T-helper 17 cell (primary cell): ENCODE measurements around the gene KLHDC4. TPM values are rescaled to one million over a fixed set of nuclear protein-coding genes. Genes with fewer than 3 reads are reported as not detected.
"Not testable (repeated sequence)": the region's sequence is repeated elsewhere in the genome, so short reads cannot be mapped to it uniquely, and the experiment has no call there.

Experiments
- ATAC-seq: fragments of 150-1000 bp; cut with Tn5 transposase; 2 replicates; pipeline ENCODE4 v1.10.0; 2021; ENCODE audit warnings: mild to moderate bottlenecking, moderate library complexity
- DNase-seq, 3 donors: peaks; one replicate each; pipeline versions ENCODE4 v3.0.0 to v3.0.0-alpha.2; 2020 to 2021
- H3K9me3 ChIP-seq: one replicate; pipeline ENCODE4 v1.7.0; 2013; ENCODE audit warnings: low read length, mild to moderate bottlenecking; ENCODE audit not compliant: control insufficient read depth, poor library complexity, severe bottlenecking
- H3K27ac Mint-ChIP-seq: one replicate; pipeline ENCODE4 v1.8.0; 2022; ENCODE audit warnings: mild to moderate bottlenecking, moderate library complexity, mixed read lengths
- H3K27me3 Mint-ChIP-seq: one replicate; pipeline ENCODE4 v1.8.0; 2022; ENCODE audit warnings: mixed read lengths
- H3K36me3 Mint-ChIP-seq: one replicate; pipeline ENCODE4 v1.8.0; 2022; ENCODE audit warnings: low read depth, mixed read lengths
- H3K4me1 Mint-ChIP-seq: one replicate; pipeline ENCODE4 v1.8.0; 2022; ENCODE audit warnings: mild to moderate bottlenecking, mixed read lengths
- H3K4me3 Mint-ChIP-seq: one replicate; pipeline ENCODE4 v1.8.0; 2022; ENCODE audit warnings: mild to moderate bottlenecking, moderate library complexity, mixed read lengths
- total RNA-seq, 4 donors: library from RNA in 2 of 4; stranded (reverse) in 2 of 4; gene quantifications; one replicate each; pipeline ENCODE4 v1.2.3 and lab custom pipeline; 2022 to 2026

The KLHDC4 gene
- total RNA-seq, 2 donors from 2014 or later = 67.7 to 93.3 TPM

GRCh38 chr16:87729266-87729954 lies 36.4 kb downstream of the KLHDC4 start:
- no peaks in the 10 kb centered on the region for H3K27me3 Mint-ChIP-seq
- ATAC-seq (peak; percentile 40), DNase-seq (no peak)
- peaks cover 9% of the 10 kb centered on the region for H3K4me1 Mint-ChIP-seq
- H3K27ac Mint-ChIP-seq = no peak overlapping the region
- H3K9me3 ChIP-seq = no peaks in the 10 kb centered on the region
- H3K4me3 Mint-ChIP-seq = no peak overlapping the region
- peaks cover 4% of the 10 kb centered on the region for H3K36me3 Mint-ChIP-seq

GRCh38 chr16:87728026-87728425 lies 37.8 kb downstream of the KLHDC4 start:
- no peak for DNase-seq
- no peak for ATAC-seq
- no peak overlapping the region for H3K27ac Mint-ChIP-seq
- H3K4me1 Mint-ChIP-seq = peaks cover 5% of the 10 kb centered on the region
- no peak overlapping the region for H3K4me3 Mint-ChIP-seq
- no peaks in the 10 kb centered on the region for H3K9me3 ChIP-seq
- H3K36me3 Mint-ChIP-seq = peaks cover 4% of the 10 kb centered on the region
- H3K27me3 Mint-ChIP-seq = no peaks in the 10 kb centered on the region

- no peak for ATAC-seq
- Mint-ChIP-seq H3K36me3 (peaks cover 4% of the 10 kb centered on the region), H3K4me1 (peaks cover 6% of the 10 kb centered on the region), H3K27me3 (no peaks in the 10 kb centered on the region), H3K27ac (no peak overlapping the region), H3K4me3 (no peak overlapping the region)
- no peak for DNase-seq
- no peaks in the 10 kb centered on the region for H3K9me3 ChIP-seq
Observed at GRCh38 chr16:87727346-87727745, 38.4 kb downstream of the KLHDC4 start.

GRCh38 chr16:87726577-87726976 lies 39.2 kb downstream of the KLHDC4 start:
- not testable (repeated sequence) for H3K4me1 Mint-ChIP-seq, H3K27ac Mint-ChIP-seq, H3K27me3 Mint-ChIP-seq, H3K36me3 Mint-ChIP-seq, DNase-seq, ATAC-seq, H3K4me3 Mint-ChIP-seq, H3K9me3 ChIP-seq

- no peak overlapping the region for H3K27ac Mint-ChIP-seq
- DNase-seq (no peak), ATAC-seq (no peak)
- no peaks in the 10 kb centered on the region for H3K9me3 ChIP-seq
- no peak overlapping the region for H3K4me3 Mint-ChIP-seq
- H3K4me1 Mint-ChIP-seq = peaks cover 7% of the 10 kb centered on the region
- H3K27me3 Mint-ChIP-seq = no peaks in the 10 kb centered on the region
- peaks cover 4% of the 10 kb centered on the region for H3K36me3 Mint-ChIP-seq
Observed at GRCh38 chr16:87725596-87726235, 40.1 kb downstream of the KLHDC4 start.

- H3K9me3 ChIP-seq = no peaks in the 10 kb centered on the region
- peak; percentile 27 for ATAC-seq
- Mint-ChIP-seq H3K27me3 (no peaks in the 10 kb centered on the region), H3K4me3 (no peak overlapping the region), H3K4me1 (peaks cover 7% of the 10 kb centered on the region), H3K27ac (peak overlapping the region; percentile 51), H3K36me3 (peaks cover 4% of the 10 kb centered on the region)
- DNase-seq = no peak
Observed at GRCh38 chr16:87724490-87725291, 41.1 kb downstream of the KLHDC4 start.

- ATAC-seq = no peak
- Mint-ChIP-seq H3K27me3 (no peaks in the 10 kb centered on the region), H3K36me3 (peaks cover 4% of the 10 kb centered on the region), H3K4me1 (peaks cover 7% of the 10 kb centered on the region), H3K27ac (no peak overlapping the region), H3K4me3 (no peak overlapping the region)
- no peaks in the 10 kb centered on the region for H3K9me3 ChIP-seq
- DNase-seq = no peak
Observed at GRCh38 chr16:87723226-87723623, 42.6 kb downstream of the KLHDC4 start.

GRCh38 chr16:87722590-87723225 lies 43.1 kb downstream of the KLHDC4 start:
- Mint-ChIP-seq H3K27me3 (no peaks in the 10 kb centered on the region), H3K27ac (no peak overlapping the region), H3K36me3 (peaks cover 4% of the 10 kb centered on the region), H3K4me3 (no peak overlapping the region), H3K4me1 (peaks cover 10% of the 10 kb centered on the region)
- ATAC-seq = no peak
- H3K9me3 ChIP-seq = no peaks in the 10 kb centered on the region
- no peak for DNase-seq

GRCh38 chr16:87721622-87722585 lies 43.9 kb downstream of the KLHDC4 start:
- H3K27ac Mint-ChIP-seq = no peak overlapping the region
- H3K36me3 Mint-ChIP-seq = peaks cover 2% of the 10 kb centered on the region
- no peaks in the 10 kb centered on the region for H3K27me3 Mint-ChIP-seq
- DNase-seq = no peak
- H3K9me3 ChIP-seq = no peaks in the 10 kb centered on the region
- H3K4me1 Mint-ChIP-seq = peaks cover 11% of the 10 kb centered on the region
- no peak overlapping the region for H3K4me3 Mint-ChIP-seq
- no peak for ATAC-seq

- Mint-ChIP-seq H3K27ac (no peak overlapping the region), H3K4me1 (peaks cover 16% of the 10 kb centered on the region), H3K36me3 (peaks cover 3% of the 10 kb centered on the region), H3K27me3 (no peaks in the 10 kb centered on the region), H3K4me3 (no peak overlapping the region)
- no peaks in the 10 kb centered on the region for H3K9me3 ChIP-seq
- DNase-seq (no peak), ATAC-seq (no peak)
Observed at GRCh38 chr16:87720446-87720845, 45.3 kb downstream of the KLHDC4 start.

GRCh38 chr16:87718831-87719230 lies 47.0 kb downstream of the KLHDC4 start:
- not testable (repeated sequence) for DNase-seq, H3K9me3 ChIP-seq, H3K27me3 Mint-ChIP-seq, ATAC-seq, H3K4me3 Mint-ChIP-seq, H3K27ac Mint-ChIP-seq, H3K36me3 Mint-ChIP-seq
- peaks cover 27% of the 10 kb centered on the region for H3K4me1 Mint-ChIP-seq

GRCh38 chr16:87715658-87716057 lies 50.1 kb downstream of the KLHDC4 start:
- ATAC-seq (no peak), DNase-seq (no peak)
- peak overlapping the region; percentile 90 for H3K27ac Mint-ChIP-seq

More at GRCh38 chr16:87715658-87716057, 50.1 kb downstream of the KLHDC4 start:
- H3K36me3 Mint-ChIP-seq = peaks cover 6% of the 10 kb centered on the region
- H3K9me3 ChIP-seq = no peaks in the 10 kb centered on the region
- no peak overlapping the region for H3K4me3 Mint-ChIP-seq
- H3K27me3 Mint-ChIP-seq = no peaks in the 10 kb centered on the region
- peaks cover 23% of the 10 kb centered on the region for H3K4me1 Mint-ChIP-seq
